ENCODE measurements around the gene ALAD. TPM values are rescaled to one million over a fixed set of nuclear protein-coding genes. Genes with fewer than 3 reads are reported as not detected.
"Not testable (repeated sequence)": the region's sequence is repeated elsewhere in the genome, so short reads cannot be mapped to it uniquely, and the experiment has no call there.

The ALAD gene
- total RNA-seq = 22.9 TPM

DNA sequence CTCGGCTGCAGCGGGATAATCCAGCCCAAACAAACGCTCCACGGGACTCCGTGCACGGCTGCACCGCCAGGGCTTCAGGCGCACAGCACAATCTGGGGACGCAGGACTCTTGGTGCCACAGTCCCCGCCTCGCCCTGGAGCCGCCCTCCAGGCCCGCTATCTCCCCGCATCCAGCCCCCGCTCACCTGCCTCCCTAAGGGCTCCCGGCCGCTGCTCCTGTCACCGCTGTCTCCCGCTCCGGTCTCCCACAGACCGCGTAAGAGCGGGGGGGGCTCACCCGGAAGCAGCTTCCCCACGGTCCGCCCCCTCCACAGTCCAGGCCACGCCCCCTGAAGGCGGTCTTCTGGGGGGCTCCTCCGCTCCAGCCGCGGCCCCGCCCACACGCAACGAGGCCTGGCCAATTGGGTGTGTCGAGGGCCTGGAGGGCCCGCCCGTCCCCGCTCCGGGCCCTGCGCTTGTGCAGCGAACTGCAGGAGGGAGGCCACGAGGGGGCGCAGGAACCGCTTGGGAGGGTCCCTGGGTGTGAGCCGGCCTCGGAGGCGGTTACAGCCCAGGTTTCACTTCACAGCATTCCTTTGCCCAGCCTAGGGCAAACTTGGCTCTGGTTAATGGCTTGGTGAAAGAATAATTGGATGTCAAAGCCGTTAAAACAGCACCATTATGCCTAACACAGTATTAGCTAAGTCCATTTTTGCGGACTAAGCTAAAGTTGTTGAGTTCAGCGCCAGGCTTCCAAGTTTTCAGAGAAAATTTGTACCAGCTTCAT is at the start of gene ALAD:
TSS of gene ALAD (minus strand) at position 258 of the 766 bp plus-strand sequence. CDS start 7,725 bp downstream, outside the sequence.
- DNase-seq = peak; percentile 98

DNA sequence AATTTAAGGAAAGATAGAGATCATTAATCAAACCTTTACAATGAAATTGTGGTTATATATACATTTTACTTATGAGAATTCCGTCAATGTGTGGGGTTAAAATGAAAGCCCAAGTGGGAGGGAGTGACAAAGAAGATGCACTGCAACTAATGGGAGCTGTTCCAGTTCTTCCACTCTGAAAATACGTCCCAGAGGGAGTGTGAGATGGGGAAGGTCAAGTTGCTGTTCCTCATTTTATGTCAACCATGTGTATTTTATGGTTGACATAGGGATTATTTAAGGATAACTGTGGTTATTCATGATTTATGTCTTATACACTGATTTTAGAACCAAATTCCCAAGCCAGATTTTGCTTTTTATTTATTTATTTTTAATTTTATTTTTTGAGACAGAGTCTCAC is 48.3 kb upstream of the ALAD start:
- DNase-seq = no peak

- no peak for DNase-seq
Observed at GRCh38 chr9:113446323-113446740, 45.2 kb upstream of the ALAD start.

DNA sequence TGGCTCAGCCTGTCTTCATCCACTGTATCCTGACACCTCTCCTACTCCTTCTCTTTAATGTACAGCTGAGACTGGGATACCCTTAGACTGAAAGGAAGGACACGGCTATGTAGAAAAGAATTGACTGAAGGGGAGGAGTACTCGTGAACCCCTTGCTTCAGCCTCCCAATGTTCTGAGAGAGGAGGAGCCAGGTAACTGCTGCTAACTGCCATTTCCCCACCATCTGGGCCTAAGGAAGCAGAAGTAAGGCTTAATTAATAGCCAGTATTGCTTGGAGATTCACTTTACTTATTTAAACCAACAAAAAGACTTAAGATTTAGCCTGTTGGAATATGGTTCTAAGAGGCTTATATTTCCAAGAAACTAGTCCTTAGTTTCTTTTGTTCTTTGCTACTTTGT is 43.7 kb upstream of the ALAD start:
- DNase-seq = no peak

DNA sequence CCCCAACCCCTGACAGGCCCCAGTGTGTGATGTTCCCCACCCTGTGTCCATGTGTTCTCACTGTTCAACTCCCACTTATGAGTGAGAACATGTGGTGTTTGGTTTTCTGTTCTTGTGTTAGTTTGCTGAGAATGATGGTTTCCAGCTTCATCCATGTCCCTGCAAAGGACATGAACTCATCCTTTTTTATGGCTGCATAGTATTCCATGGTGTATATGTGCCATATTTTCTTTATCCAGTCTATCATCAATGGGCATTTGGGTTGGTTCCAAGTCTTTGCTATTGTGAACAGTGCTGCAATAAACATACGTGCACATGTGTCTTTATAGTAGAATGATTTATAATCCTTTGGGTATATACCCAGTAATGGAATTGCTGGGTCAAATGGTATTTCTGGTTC is 36.6 kb upstream of the ALAD start:
- DNase-seq = not testable (repeated sequence)

DNA sequence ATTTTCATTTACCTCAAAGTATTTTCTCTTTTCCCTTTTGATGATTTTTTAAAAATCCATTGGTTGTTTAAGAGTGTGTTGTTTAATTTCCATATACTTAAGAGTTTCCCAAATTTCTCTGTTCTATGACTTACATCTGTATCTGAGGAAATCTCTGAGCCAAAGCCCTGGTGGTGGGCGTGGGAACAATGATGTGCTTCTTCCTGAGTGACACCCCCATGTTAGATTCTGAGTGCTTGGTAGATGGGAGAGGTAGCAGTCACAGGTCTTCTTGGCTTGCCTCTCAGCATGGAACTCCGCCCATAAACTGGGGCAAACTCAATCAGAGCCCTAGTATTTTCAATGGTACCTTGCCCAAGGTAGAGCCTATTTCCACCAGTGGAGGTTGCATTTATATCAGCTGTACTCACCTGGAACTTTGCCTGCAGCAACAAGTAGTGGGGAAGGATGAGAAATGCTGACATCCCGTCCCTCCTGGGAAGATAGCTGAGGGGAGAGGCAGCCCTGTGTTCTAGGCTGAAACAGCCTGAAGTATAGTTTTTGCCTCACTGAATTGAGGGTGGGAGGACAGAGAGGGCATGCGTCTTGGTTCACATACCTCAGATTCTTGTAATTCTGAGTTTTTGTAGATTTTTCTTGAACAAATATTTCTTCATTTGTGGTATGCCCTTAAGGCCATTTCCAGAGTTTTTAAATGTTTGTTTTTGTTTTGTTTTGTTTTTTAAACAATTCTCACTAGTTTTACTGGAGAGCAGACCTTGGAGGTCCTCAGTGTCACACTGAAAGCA is 35.8 kb upstream of the ALAD start:
- DNase-seq = no peak

DNA sequence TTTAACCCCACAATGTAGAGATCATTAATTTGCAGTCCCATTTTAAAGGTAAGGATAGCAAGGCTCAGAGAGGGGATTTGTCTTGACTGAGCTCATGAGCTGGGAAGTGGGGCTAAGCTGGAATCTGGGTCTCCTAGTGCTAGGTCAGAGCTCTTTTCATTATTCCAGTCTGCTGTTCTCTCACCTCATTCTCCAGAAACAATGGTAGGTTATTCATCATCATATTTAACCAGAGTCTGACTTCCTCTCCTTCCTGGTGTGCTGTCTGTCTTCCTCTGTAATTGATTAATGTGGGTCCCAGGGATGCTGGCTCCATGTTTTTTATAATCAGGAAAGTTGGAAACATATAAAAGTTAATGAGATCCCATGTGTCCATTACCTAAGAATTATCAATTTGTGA is 30.1 kb upstream of the ALAD start:
- no peak for DNase-seq

DNA sequence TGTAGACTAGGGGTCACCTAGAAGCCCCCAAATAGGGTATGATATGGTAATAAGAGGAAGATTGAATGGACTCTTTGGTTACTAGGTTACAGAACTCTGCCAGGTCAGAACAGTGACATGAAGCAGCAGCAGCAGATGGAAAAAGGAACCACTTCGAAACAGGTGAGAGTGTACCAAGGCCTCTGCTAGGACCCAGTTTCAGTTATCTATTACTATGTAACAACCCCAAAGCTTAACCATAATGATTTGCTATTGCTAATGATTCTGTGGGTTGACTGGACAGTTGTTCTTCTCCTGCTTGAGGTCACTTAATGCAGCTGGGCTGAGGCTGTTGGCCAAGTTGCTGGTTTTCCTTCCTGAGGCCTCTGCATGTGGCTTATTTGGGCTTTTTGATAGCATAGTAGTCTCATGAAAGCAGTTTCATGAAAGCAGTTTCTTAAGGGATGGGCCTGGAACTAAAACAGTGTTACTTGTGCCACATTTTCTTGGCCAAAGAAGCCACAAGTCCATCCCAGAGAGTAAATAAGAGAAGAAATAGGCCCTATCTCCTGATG is 27.1 kb upstream of the ALAD start:
- no peak for DNase-seq

DNA sequence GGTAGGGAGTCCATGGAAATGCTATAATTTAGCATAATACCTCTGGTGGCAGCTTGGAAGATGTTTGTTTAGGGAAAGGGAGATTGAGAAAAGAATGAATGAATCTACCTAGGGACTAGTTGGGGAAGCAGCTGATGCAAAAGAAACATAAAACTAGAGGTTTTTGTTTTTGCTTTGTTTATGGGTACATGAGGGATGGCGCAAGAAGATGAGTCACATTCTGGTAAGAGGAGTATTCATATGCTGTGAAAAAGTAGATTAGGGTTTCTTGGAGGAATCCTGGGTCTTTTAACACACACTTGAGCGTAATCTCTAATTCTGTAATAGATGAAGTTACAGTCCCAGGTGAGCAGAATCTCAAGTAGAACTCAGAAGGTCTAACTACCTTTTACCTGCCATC is 26.5 kb upstream of the ALAD start:
- DNase-seq = no peak

DNA sequence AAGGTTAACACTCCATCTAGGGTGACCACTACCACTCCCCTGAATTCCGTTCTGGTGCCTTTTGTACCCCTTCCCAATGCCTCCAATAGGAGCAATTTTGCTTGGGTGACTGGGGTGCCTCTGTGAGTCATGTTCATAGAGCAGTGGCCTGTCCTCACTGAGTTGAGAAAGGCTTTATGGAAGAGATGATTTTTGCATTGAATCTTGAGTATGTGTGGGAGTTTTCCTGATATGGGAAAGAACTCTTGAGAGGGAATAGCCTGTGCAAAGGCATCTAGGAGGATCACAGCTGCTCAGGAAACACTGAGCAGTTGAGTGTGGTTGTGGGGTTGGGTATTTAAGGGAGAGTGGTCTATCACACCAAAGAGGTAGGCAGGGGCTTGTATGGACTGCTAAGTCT is 25.6 kb upstream of the ALAD start:
- no peak for DNase-seq

DNA sequence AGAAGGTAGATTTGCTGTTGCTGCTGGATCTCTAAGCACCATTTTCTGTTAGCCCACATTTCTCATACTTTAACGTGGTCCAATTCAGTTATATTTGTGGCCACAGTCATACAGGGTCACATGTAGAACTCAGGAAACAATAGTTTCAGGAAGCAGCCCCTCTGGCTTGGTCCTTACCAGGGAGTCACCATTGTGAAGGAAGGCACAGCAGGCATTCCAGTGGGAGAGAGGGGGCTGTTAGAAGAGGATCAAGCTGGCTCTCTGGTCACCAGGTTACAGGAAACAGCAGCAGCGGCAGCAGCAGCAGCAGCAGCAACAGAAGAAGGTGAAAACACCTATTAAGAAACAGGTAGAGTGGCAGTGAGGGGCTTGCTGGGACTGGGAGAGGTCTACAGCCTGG is 24.0 kb upstream of the ALAD start:
- no peak for DNase-seq

DNA sequence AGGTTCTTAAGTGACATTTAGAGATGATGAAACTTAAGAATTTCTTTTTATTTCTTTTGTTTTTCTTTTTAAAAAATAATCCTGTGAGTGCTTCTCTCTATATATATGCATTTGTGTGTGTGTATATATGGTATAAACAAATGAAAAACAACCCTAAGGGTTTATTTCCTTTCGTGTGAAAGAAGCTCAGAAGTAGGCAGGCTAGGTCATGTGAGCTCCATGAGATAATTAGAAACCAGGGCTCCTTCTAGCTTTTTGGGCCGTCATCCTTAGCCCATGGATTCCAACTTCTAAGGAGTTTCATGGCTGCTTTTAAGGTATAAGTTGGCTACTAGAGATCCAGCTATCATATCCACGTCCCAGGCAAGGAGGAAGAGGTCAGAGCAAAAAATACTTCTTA is 20.6 kb upstream of the ALAD start:
- no peak for DNase-seq

GRCh38 chr9:113417370-113417769 is 16.3 kb upstream of the ALAD start:
- DNase-seq = no peak

GRCh38 chr9:113416149-113416721 is 15.2 kb upstream of the ALAD start:
- DNase-seq = no peak

DNA sequence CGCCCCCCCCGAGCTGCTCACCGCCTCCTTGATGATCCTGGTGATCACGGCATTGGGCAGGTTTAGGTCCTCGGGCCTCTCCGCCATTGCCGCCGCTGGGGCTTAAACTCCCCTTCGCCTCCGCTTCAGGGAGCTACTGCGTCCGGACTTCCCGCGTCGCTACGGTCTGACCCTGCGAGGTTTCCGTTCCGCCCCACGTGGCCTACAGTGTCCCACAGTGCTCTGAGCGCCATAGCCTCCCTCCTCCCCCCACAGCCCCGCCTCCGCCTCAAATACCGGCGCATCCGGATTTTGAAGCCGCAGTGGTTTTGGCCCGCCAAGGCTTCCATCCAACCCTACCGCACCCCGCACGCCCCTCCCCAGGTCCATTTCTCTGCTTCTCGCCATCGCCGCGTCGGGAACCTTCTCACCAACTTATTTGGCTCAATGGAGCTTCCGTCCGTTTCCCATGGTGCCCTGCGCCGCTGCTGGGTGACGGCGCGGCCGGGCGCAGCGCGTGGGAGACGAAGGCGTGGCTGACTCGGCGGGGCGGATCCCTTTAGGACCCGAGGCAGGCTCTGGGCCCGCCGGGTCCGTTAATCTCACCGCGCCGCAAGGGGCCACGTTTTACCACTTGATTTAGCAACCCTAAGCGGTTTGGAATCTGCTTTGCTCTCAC is 9.3 kb upstream of the ALAD start, which contains the start of the genes C9orf43 and POLE3:
TSS of gene C9orf43 (plus strand) at position 541 of the 658 bp plus-strand sequence. CDS start 2,747 bp downstream, outside the sequence.
TSS of gene POLE3 (minus strand) at position 469 of the 658 bp plus-strand sequence. CDS start at position 87, 382 bp downstream.
- peak; percentile 96 for DNase-seq

DNA sequence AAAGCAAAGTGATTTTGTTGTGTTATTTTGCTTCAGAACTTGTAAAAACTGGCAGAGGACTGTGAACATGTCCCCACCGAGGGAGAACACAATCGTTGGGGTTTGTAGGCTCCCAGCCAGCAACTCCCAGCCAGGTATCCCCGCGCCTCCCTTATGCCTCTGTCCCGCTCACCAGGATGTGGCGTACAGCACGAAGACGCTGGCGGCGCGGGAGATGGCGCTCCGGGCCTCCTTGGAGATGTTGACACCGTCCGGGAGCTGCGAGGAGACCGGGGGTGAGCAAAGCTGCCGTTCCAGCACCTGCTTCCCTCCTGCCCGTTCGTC is 8.8 kb upstream of the ALAD start:
- no peak for DNase-seq

DNA sequence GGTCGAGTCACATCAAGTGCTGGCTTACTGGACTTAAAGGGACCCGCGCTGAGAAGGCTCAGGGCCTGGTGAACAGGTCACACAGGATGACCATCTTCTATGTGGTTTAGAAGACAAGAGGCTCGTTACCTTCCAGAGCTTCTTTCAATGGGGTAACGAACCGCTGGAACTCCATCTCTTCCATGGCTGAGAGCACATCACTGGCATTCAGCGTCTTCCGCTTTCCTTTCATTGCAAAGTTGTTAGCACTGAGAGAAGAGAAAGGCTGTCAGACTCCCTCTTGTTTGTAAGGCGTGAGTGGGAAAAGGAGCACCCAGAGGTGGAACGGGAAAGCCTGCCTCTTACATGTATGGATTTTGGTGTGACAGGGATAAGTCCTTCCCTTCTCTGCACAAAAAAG is 8.4 kb upstream of the ALAD start:
- no peak for DNase-seq

DNA sequence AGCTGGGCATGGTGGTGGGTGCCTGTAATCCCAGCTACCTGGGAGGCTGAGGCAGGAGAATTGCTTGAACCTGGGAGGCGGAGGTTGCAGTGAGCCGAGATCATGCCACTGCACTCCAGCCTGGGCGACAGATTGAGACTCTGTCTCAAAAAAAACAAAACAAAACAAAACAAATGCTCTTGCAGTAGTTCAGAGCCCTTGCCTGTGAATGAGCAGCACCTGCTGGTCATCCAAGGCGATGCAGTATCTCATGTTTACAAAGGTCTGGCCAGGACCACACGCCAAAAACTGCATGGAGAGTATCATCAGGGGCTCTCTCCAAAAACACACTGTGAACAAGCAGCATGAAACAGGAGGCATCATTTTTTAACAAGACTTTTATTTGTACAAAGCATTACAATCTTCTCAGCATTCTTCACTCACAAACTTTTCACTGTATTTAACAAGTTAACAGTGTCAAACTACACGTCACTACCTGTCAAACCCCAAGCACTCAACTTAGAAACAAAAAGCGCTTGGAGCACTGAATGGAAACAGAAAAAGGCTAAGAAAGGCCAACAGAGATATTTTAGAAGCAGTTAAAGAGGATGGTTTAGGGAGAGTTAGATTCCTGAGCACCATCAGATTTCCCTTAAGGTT is 5.9 kb upstream of the ALAD start:
- peak; percentile 50 for DNase-seq

- DNase-seq = not testable (repeated sequence)
Observed at GRCh38 chr9:113406353-113406752, 5.3 kb upstream of the ALAD start.

DNA sequence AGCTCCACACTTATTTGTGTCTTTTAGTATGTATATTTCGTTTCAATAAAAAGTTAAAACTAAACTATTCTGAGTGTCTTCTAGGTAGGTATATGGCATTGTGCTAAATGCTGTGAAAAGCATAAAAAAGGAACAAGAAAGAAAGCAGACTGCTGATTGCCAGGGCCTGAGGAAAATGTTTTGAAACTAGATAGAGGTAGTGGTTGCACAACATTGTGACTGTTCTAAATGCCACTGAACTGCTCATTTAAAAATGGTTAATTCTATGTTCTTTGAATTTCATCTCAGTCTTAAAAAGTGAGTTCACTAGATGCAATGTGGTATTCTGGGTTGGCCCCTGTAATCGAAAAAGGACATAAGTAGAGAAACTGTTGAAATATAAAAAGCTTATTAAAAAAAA is 2.6 kb upstream of the ALAD start:
- DNase-seq = no peak

DNA sequence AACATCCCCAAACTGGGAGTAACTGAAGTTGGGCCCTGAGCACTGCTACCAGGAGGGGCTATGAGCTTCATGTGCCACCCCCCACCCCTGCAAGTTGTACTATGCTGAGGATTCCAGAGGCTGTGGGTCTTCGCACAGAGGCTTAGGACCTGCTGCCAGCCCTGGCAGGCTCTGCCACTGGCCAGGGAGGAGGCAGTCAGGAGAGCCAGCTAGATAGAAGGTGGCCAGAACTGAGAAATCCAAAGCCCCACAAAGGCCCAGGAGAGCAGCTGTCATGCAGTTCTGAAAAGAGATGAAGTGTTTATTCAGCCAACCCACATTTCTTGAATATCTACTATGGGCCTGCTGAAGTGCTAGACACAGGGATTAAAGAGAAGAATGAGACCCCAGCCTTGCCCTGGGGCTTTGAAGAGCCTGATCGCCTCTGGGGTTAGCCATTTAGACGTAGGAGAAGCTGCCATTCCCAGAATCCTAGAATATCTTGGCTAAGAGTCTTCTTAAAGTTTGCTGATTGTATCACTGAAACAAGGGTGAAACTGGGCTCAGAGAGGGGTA is 1.4 kb downstream of the ALAD start:
- DNase-seq = no peak

DNA sequence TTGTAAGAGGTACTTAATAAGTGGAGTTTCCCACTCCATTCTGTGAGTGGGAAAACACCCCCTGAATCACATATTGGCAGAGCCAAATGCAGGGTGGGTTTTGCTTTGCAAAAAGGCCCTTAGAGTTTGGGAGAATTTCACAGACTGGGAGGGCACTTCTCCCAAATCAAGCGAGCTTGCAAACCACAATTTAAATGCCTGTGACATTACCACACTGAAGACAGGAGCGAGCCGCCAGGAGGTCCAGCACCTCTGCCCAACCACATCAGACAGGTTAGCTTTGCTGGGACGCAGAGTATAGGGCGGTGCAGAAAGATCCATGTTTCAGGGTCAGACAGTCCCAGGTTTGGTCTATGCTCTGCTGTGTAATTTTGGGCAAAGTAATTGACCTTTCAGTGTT is 2.3 kb downstream of the ALAD start:
- no peak for DNase-seq
